ENCODE data around the gene PAPOLG.

GRCh38 chr2:60820416-60821132 lies 64.5 kb downstream of the PAPOLG start:
- no peak for TF ChIP-seq CTCF (optimal IDR thresholded peaks at IDR 0.05 in 1 of 3, IDR thresholded peaks at IDR 0.05 in 1 of 3, conservative IDR thresholded peaks at IDR 0.05 in 1 of 3; ENCODE audit: extremely low read depth in 1 of 3, insufficient read depth in 2 of 3, low read length in 3 of 3)
- no peak for TF ChIP-seq EZH2 (IDR thresholded peaks at IDR 0.05; ENCODE audit: low read length)

All from keratinocyte (primary cell).